ENCODE measurements around the gene FRMD4A. TPM values are rescaled to one million over a fixed set of nuclear protein-coding genes. Genes with fewer than 3 reads are reported as not detected.

The FRMD4A gene
- total RNA-seq, 1 experiment from 2014 or later: 19.6 TPM

- Histone ChIP-seq H3K14ac (ENCODE audit: insufficient read depth, low read length) (no peak overlapping the region), H3K4ac (ENCODE audit: low read depth, low read length) (no peak overlapping the region), H4K20me1 (ENCODE audit: control insufficient read depth, insufficient read depth, insufficient read length) (no peaks in the 10 kb centered on the region), H3K9ac (ENCODE audit: extremely low read depth, insufficient read length, low read length) (no peak overlapping the region), H4K5ac (ENCODE audit: insufficient read length, low read depth, low read length) (no peak overlapping the region), H3K4me1 (ENCODE audit: insufficient read depth, low read length) (no peaks in the 10 kb centered on the region), H3K27me3 (ENCODE audit: insufficient read depth, low read length) (no peaks in the 10 kb centered on the region), H2BK12ac (ENCODE audit: insufficient read length, low read depth, low read length) (no peak overlapping the region), H2BK20ac (ENCODE audit: low read depth, low read length, poor library complexity, severe bottlenecking) (no peak overlapping the region), H2BK5ac (ENCODE audit: insufficient read length, low read length) (no peak overlapping the region), H2AK5ac (ENCODE audit: insufficient read length, low read length) (no peak overlapping the region), H3T11ph (ENCODE audit: low read length) (no peak overlapping the region), H3K79me2 (ENCODE audit: insufficient read depth, low read length) (no peaks in the 10 kb centered on the region), H3K9me3 (ENCODE audit: control insufficient read depth, low read depth, low read length) (no peaks in the 10 kb centered on the region), H2BK15ac (ENCODE audit: low read depth, low read length) (no peak overlapping the region), H3K27ac (ENCODE audit: insufficient read length, low read depth, low read length) (no peak overlapping the region), H4K91ac (ENCODE audit: insufficient read length, low read depth, low read length) (no peak overlapping the region), H3K79me1 (ENCODE audit: insufficient read depth, low read depth, low read length, poor library complexity, severe bottlenecking) (no peaks in the 10 kb centered on the region), H3K23me2 (ENCODE audit: insufficient read length, low read depth, low read length, poor library complexity, severe bottlenecking) (no peaks in the 10 kb centered on the region), H3K23ac (ENCODE audit: insufficient read length, low read depth, low read length) (no peak overlapping the region), H2BK120ac (ENCODE audit: low read depth, low read length, poor library complexity, severe bottlenecking) (no peak overlapping the region), H3K18ac (ENCODE audit: insufficient read length, low read depth, low read length) (no peak overlapping the region), H3K4me2 (ENCODE audit: insufficient read depth, insufficient read length, low read length) (no peak overlapping the region), H2AFZ (ENCODE audit: low read length) (no peak overlapping the region), H3K56ac (ENCODE audit: insufficient read length, low read depth, low read length) (no peak overlapping the region), H4K8ac (replicated peaks; ENCODE audit: insufficient read length, low read depth, low read length) (no peak overlapping the region)
- Mint-ChIP-seq H3K4me1 (0 out of 4 replicates have a peak, but pooled peaks cover 0 to 5% of the 10 kb centered on the region in 2 experiments), H3K4me3 (no peak overlapping the region), H3K9me3 (no peaks in the 10 kb centered on the region), H3K27ac (no peak overlapping the region), H3K27me3 (ENCODE audit: low read depth) (peaks cover 1% of the 10 kb centered on the region), H3K36me3 (ENCODE audit: insufficient read depth in 1 of 3, low read depth in 3 of 3) (no peaks in the 10 kb centered on the region)
- no peak for TF ChIP-seq CTCF (conservative IDR thresholded peaks at IDR 0.05)
- DNase-seq: no peak
- no CpG with 5 or more reads among the region's 4 CpGs for WGBS (ENCODE audit: extremely low coverage, insufficient read length, low lambda C conversion rate)
These were observed 188.0 kb downstream of the FRMD4A start for GRCh38 chr10:14142606-14143250.

Measured in H9 (cell line).